HEK293 (cell line): Measurements from ENCODE around the gene CYB5B.

Experiments used
- CTCF ChIA-PET: fragments of 350-600 bp; formaldehyde crosslinking; extraction: SDS; loops from one replicate; lab custom pipeline; 2021; ENCODE audit warnings: antibody characterized with exemption; lab: Yijun Ruan, JAX
- POLR2A ChIA-PET: fragments of 300-600 bp; formaldehyde crosslinking; extraction: SDS; loops from one replicate; lab custom pipeline; 2020; ENCODE audit warnings: antibody characterized with exemption, inconsistent platforms; lab: Yijun Ruan, JAX
- H3K27ac ChIP-seq: fragments of 200-500 bp; sonication (Bioruptor generic); 2 replicates; pipeline ENCODE4 v1.5.1; 2014; ENCODE audit warnings: low read depth, low read length, control low read depth, inconsistent platforms; ENCODE audit errors: extremely low read depth
- H3K36me3 ChIP-seq, 2 experiments: fragments of 200-500 bp in 1 of 2; sonication (Bioruptor generic) in 1 of 2; 1 replicate in 1 of 2; 2 replicates in 1 of 2; pipeline ENCODE4 v1.5.1; 2014 to 2017; ENCODE audit warnings: inconsistent platforms in 2 of 2, low read length in 2 of 2; ENCODE audit not compliant: control insufficient read depth in 2 of 2, insufficient read depth in 1 of 2
- H3K4me1 ChIP-seq: fragments of 200-500 bp; sonication (Bioruptor generic); 2 replicates; pipeline ENCODE4 v1.5.1; 2014; ENCODE audit warnings: mild to moderate bottlenecking, low read length, inconsistent platforms; ENCODE audit not compliant: control insufficient read depth, insufficient read depth
- H3K4me3 ChIP-seq: 2 replicates; pipeline ENCODE4 v1.5.1; 2011; ENCODE audit warnings: low read depth, mild to moderate bottlenecking, control low read depth, low read length, moderate library complexity
- H3K9me3 ChIP-seq: fragments of 200-500 bp; sonication (Bioruptor generic); 2 replicates; pipeline ENCODE4 v1.5.1; 2014; ENCODE audit warnings: low read depth, low read length, inconsistent platforms; ENCODE audit not compliant: control insufficient read depth, insufficient read depth
- SCRT1 ChIP-seq: fragments of 450-650 bp; formaldehyde crosslinking; IDR thresholded peaks from 2 replicates; pipeline ENCODE4 v1.5.1; 2016; ENCODE audit warnings: missing biosample characterization, missing genetic modification characterization, borderline replicate concordance
- ZFHX2 ChIP-seq: fragments of 450-650 bp; formaldehyde crosslinking; conservative IDR thresholded peaks from 2 replicates; pipeline ENCODE4 v1.5.1; 2016; ENCODE audit warnings: missing biosample characterization, missing genetic modification characterization
- ZNF37A ChIP-seq: fragments of 450-650 bp; IDR thresholded peaks from 2 replicates; pipeline ENCODE4 v1.5.1; 2018; ENCODE audit warnings: missing biosample characterization, missing genetic modification characterization
- ZNF600 ChIP-seq: fragments of 450-650 bp; formaldehyde crosslinking; IDR thresholded peaks from 2 replicates; pipeline ENCODE4 v1.5.1; 2016; ENCODE audit warnings: missing biosample characterization, missing genetic modification characterization
- ZNF623 ChIP-seq: fragments of 450-650 bp; formaldehyde crosslinking; IDR thresholded peaks from 2 replicates; pipeline ENCODE4 v1.5.1; 2016; ENCODE audit warnings: missing biosample characterization, missing genetic modification characterization
- TF ChIP-seq, protein P1 (sequence below): fragments of 450-650 bp; formaldehyde crosslinking; IDR thresholded peaks from 2 replicates; pipeline ENCODE4 v1.5.1; 2016; ENCODE audit warnings: missing biosample characterization, missing genetic modification characterization

The CYB5B gene

DNA sequence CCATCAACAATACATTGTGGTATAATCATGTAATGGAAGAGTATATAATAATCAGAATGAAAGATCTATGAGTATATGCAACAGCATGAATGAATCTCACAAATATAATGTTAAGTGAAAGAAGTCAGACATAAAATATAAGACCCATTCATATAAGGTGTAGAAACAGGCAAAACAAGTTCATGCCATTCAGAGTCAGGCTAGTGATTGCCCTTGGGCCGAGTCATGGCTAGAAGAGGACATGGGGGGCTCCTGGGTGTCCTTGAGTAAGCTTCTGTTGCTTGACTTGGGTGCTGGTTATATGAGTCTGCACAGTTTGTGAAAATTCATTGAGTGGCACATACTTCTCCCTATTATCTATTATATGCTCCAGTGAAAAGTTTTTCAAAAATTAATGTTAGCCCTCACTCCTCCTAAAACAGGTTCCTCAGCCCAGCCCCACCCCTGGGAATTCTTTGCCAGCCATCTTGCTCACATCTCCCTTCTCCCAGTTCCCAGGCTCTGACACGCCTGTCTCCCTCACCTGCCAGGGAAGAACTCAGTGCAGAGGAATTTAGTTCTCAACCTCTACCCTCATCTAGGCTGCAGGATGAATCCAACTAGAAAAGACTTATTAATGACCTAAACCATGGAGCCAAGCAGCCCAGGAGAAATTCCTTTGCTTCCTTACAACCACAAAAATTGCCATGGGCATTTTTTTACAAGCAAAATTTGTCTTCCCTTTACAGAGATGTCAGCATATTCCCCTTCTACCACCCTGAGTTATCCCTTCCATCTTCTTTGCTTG lies 89.0 kb downstream of the CYB5B start:
- no peak for TF ChIP-seq ZNF623 (tag by site-specific recombination)
- TF ChIP-seq, protein P1, sequence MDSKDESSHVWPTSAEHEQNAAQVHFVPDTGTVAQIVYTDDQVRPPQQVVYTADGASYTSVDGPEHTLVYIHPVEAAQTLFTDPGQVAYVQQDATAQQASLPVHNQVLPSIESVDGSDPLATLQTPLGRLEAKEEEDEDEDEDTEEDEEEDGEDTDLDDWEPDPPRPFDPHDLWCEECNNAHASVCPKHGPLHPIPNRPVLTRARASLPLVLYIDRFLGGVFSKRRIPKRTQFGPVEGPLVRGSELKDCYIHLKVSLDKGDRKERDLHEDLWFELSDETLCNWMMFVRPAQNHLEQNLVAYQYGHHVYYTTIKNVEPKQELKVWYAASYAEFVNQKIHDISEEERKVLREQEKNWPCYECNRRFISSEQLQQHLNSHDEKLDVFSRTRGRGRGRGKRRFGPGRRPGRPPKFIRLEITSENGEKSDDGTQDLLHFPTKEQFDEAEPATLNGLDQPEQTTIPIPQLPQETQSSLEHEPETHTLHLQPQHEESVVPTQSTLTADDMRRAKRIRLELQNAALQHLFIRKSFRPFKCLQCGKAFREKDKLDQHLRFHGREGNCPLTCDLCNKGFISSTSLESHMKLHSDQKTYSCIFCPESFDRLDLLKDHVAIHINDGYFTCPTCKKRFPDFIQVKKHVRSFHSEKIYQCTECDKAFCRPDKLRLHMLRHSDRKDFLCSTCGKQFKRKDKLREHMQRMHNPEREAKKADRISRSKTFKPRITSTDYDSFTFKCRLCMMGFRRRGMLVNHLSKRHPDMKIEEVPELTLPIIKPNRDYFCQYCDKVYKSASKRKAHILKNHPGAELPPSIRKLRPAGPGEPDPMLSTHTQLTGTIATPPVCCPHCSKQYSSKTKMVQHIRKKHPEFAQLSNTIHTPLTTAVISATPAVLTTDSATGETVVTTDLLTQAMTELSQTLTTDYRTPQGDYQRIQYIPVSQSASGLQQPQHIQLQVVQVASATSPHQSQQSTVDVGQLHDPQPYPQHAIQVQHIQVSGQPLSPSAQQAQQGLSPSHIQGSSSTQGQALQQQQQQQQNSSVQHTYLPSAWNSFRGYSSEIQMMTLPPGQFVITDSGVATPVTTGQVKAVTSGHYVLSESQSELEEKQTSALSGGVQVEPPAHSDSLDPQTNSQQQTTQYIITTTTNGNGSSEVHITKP: peak; percentile 75
- TF ChIP-seq ZNF600: no peak
- no peak for TF ChIP-seq ZNF37A
- TF ChIP-seq, all 188 proteins: peak for 1
- no peak overlapping the region for H3K27ac ChIP-seq
- no peaks in the 10 kb centered on the region for H3K36me3 ChIP-seq
- POLR2A ChIA-PET: interaction anchor here (0.6 to 1.7 kb wide), 2 partner anchors 16 to 25 kb away, joined by 4 to 8 read pairs; no protein-coding TSS in a partner anchor
- H3K9me3 ChIP-seq: no peaks in the 10 kb centered on the region
- no peak overlapping the region for H3K4me3 ChIP-seq
- H3K4me1 ChIP-seq: no peaks in the 10 kb centered on the region
- CTCF ChIA-PET: no interaction called here

DNA sequence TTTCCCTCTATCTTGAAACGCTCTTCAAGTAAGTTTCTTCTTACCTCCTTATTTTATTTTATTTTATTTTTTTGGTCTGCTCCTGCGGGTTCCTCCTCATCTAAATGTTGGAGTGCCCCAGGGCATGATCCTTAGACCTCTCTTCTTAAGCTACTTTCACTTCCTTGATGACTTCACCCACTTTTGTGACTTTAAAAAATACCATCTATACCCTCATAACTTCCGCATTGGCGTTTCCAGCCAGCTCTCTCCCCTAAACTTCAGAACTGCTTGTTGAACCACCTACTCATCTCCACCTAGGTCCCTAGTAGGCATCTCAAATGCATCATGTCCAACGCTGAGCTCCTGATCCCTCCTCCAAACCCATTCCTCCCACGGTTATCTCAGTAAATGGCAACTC lies 89.9 kb downstream of the CYB5B start:
- Histone ChIP-seq H3K27ac (no peak overlapping the region), H3K36me3 (no peaks in the 10 kb centered on the region), H3K4me1 (no peaks in the 10 kb centered on the region), H3K4me3 (no peak overlapping the region), H3K9me3 (no peaks in the 10 kb centered on the region)
- CTCF ChIA-PET: no interaction called here
- POLR2A ChIA-PET: interaction anchor here (0.6 to 1.7 kb wide), 3 partner anchors 13 to 225 kb away, joined by 4 to 8 read pairs (median 7); no protein-coding TSS in a partner anchor
- TF ChIP-seq SCRT1: no peak
- 0 out of 2 replicates have a peak, but pooled peaks have one; percentile 41 for TF ChIP-seq ZFHX2 (tag by site-specific recombination)
